Measurements from ENCODE around the gene CDC16. TPM values are rescaled to one million over a fixed set of nuclear protein-coding genes. Genes with fewer than 3 reads are reported as not detected.
"Not testable (repeated sequence)": the region's sequence is repeated elsewhere in the genome, so short reads cannot be mapped to it uniquely, and the experiment has no call there.

Gene CDC16
- polyA plus RNA-seq, 1 donor: 76.2 TPM

- no peak for DNase-seq
Observed at GRCh38 chr13:114227528-114227927, 7.2 kb upstream of the CDC16 start.

DNA sequence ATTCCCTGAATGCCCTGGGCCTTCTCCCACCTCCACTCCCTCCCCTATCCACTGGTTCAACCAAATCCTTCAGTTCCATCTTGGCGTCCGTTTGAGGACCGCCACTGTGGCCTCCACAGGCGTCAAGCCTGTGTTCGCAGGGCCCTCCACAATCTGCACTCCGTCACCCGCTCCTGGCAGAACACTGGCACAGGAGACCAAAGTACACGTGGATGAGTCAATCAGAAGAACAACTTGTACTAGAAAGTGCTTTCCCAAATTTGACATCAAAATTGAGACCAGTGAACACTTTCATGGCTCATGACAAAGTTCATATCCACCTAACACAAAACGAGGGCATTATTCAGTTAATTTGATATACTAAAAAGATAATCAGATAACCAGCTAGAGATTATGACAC is 6.5 kb upstream of the CDC16 start:
- DNase-seq: no peak

- DNase-seq: no peak
Observed at GRCh38 chr13:114229506-114229905, 5.2 kb upstream of the CDC16 start.

DNA sequence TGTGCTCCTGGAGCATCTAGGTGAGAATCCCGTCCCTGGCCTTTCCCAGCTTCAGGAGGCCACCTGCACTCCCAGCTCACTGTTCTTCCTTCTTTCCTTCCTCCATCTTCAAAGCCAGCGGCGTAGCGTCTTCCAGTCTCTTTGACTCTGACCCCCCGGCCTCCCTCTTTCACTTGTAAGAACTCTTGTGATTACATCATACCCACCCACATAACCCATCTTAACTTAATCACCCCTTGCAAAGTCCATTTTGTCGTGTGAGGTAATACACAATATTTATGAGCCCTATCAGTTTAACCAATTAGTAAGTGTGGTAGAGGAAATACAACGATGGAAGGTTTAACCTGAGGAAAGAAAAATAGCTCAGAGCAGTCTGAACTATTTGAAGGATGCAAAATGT is 4.6 kb upstream of the CDC16 start:
- no peak for DNase-seq

DNA sequence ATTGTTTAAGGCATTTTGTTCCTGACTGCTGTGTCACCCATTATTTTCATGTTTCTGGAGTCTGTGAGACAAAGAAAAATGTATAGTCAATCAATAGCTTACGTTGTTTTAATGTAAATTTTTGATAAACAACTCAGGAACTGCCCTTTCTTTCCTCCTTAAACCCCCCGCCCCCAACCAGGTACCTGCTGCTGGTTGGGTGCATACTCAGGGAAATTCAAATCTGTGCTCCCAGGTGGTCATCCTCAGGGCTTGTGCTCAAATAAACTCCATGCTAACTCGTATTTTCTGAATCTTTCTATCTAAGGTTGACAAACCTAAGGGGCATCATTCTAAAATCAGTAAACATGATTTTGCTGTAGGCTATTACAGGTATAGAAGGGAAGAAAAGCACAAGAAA is 4.1 kb upstream of the CDC16 start:
- no peak for DNase-seq

GRCh38 chr13:114231886-114232285 is 2.8 kb upstream of the CDC16 start:
- DNase-seq: no peak

DNA sequence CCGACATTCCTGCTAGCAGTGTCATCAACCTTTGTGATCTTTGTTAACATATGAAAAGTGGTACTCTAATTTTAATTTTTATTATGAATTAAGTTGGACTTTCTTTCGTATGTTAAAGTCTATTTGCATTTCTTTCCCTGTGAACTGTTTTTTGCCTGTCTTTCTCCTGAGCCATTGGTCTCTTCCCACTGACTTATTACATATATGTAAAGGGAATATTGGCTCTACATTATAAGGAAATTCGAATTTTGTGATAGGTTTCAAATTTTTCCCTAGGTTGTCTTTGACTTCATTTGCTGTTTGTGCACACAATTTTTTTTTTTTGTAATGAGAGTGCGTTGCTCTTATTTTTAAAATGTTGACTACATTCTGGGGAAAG is 442 bp upstream of the CDC16 start:
- no peak for DNase-seq

DNA sequence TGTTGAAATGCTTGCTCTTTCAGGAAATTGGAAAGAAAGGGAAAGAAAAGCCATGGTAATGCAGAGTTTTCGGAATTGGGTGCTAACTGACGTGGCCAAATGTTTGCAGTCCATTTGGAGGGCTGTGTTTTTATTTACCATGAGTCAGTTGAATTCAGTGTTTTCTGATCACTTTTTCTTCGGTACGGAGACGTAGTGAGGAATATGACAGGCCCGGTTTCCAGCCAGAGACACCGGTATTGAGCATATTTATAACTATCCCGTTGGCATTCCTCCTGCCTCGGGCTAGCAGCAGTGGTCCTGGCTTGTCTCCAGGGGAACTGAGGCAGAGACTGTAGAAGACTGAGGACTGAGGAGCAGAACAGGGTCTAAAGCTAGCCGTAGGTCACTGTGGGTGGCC is 1.0 kb downstream of the CDC16 start:
- no peak for DNase-seq

DNA sequence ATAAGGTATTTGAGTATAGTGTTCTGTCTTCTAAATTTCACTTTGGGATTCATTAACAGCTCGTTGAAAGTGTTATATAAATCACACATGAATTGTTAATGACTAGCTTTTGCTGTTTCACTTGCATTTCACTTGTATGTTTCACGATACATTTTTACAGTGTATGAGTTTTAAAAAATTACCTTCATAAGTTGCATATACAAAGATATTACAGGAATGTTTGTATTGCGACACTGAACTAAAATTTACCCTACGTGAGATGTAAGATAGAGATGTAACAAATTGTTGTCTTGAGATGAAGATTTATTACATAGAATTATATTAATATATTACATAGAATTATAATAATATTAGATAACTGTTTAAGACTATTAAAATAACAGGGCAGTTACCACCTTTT is 1.5 kb downstream of the CDC16 start:
- no peak for DNase-seq

DNA sequence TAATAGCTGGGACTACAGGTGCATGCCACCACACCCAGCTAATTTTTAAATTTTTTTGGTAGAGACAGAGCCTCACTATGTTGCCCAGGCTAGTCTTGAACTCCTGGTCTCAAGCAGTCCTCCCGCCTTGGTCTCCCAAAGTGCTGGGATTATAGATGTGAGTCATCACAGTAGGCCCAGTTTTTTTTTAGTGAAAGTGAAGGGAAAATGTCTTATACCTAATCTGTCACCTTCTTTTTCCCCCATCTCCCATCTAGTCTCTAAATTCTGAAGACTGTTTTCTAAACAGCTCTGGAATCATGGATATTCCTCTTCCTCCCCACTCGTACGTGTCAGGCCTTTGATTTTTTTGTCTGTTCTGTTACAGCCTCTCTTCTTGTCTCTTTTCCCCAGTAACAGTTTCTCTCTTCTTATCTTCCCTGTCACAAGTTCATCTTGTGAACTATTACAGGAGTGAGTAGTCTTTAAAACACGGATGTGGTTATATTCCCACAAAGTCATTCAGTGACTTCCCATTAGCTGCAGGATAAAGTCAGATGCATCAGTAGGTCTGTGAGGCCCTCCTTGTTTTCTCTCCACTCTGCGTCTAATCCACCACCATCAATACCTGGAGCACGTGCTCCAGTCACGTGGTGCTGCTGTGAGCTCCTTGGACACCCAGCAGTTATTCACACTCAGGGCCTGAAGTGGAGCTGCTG is 2.9 kb downstream of the CDC16 start:
- DNase-seq: no peak

DNA sequence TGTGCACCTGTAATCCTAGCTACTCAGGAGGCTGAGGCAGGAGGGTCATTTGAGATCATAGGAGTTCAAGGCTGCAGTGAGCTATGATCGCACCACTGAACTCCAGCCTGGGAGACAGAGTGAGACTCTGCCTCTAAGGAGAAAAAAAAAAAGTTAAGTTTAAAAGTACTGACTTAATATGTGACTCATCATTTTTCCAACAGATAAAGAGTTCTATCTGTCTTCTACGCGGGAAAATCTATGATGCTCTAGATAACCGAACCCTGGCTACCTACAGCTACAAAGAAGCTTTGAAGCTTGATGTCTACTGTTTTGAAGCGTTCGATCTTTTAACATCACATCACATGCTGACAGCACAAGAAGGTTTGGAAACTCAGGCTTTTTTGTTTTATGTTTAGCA is 7.2 kb downstream of the CDC16 start:
- DNase-seq: no peak

- no peak for DNase-seq
Observed at GRCh38 chr13:114243971-114244370, 9.3 kb downstream of the CDC16 start.

DNA sequence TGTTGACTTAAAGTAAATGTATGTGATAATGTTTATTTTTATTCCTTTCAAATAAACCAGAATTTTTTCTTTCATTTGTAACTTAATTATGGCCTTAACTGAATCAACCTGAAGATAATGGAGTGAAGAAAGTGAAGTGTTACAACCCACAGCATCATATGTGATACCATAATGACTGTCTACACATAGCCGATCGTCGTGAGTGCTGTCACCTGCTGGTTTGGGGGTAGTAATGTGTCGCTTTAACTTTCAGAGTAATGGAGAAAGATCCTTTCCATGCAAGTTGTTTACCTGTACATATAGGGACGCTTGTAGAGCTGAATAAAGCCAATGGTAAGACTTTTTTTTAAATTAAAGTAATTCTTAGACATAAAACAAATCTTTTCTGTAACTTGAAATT is 9.9 kb downstream of the CDC16 start:
- no peak for DNase-seq

DNA sequence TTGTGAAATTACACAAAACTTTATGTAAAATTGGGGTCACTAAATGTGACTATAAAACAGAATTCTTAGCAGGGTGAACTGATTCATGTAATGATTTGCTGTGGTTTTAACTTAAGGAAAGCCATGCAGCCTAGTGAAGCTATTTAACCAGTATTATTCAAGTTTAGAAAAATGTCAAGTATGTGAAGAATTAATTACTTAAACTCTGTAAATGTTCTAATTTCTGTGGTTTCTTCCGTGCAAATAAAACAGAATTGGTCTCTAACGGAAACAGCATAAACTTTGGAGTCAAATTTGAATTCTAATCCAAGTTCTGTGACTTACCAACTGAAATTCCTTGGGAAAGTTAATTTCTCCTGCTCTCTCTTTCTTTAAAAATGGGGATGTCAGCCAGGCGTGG is 13.3 kb downstream of the CDC16 start:
- no peak for DNase-seq

DNA sequence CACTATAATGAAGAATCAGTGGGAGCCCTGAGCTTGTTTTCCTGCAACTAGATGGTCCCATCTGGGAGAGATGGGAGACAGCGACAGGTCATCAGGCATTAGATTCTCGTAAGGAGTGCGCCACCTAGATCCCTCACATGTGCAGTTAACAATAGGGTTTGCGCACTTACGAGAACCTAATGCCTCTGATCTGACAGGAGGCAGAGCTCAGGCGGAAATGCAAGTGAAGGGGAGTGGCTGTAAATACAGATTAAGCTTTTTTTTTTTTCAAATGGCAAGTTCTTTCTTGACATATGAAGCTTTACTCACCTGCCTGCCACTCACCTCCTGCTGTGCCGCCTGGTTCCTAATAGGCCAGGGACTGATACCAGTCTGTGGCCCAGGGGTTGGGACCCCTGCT is 14.4 kb downstream of the CDC16 start:
- DNase-seq: no peak

DNA sequence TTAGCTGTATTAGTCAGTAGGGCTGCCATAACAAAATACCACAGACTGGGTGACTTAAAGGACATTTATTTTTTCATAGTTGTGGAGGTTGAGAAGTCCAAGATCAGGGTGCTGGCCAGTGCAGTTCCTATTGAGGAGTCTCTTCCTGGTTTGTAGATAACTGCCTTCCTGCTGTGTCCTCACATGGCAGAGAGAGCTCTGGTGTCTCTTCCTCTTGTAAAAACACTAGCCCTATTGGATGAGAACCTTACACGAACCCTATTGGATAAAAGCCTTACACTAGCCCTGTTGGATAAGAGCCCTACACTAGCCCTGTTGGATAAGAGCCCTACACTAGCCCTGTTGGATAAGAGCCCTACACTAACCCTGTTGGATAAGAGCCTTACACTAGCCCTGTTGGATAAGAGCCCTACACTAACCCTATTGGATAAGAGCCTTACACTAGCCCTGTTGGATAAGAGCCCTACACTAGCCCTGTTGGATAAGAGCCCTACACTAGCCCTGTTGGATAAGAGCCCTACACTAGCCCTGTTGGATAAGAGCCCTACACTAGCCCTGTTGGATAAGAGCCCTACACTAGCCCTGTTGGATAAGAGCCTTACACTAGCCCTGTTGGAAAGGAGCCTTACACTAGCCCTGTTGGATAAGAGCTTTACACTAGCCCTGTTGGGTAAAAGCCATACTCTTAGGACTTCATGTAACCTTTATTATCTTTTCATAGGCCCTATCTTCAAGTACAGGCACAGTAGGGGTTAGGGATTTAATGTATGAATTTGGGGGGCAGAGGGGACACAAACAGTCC is 17.1 kb downstream of the CDC16 start:
- DNase-seq: not testable (repeated sequence)

GRCh38 chr13:114256547-114256946 is 21.9 kb downstream of the CDC16 start:
- no peak for DNase-seq

GRCh38 chr13:114257014-114257413 is 22.3 kb downstream of the CDC16 start:
- no peak for DNase-seq

GRCh38 chr13:114258589-114258988 is 23.9 kb downstream of the CDC16 start:
- no peak for DNase-seq

- no peak for DNase-seq
Observed at GRCh38 chr13:114259374-114259773, 24.7 kb downstream of the CDC16 start.

DNA sequence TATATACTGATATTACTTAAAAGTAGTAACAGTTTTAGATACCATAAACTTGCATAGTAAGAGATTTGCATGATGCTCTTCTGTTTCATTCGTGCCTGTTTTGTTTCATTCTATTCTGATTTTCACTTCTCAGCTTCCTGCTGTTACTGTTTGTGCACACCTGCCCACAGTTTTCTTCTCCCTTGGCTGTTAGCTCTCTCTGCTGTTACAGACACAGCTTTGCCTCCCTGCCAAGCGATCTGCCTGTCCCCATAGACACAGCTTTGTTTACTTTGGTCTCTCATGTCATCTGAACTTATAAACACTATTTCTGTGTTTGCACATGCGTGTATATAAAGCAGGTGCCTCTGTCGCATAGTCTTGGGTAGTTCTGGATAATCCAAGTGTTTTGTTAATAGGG is 25.3 kb downstream of the CDC16 start:
- no peak for DNase-seq

GRCh38 chr13:114260814-114261213 is 26.1 kb downstream of the CDC16 start:
- no peak for DNase-seq

GRCh38 chr13:114261328-114261965 is 26.8 kb downstream of the CDC16 start:
- DNase-seq: no peak

- DNase-seq: no peak
Observed at GRCh38 chr13:114263578-114263977, 28.9 kb downstream of the CDC16 start.

Data from hindlimb muscle (tissue), 1 donor.